Esophagus (tissue), 2 donors: ENCODE measurements around the gene UGCG. TPM values are rescaled to one million over a fixed set of nuclear protein-coding genes. Genes with fewer than 3 reads are reported as not detected.

ENCODE experiments used
- H3K27ac ChIP-seq, 2 donors: one replicate each; pipeline ENCODE4 v1.5.1; 2013; ENCODE audit warnings: low read depth in 2 of 2, mild to moderate bottlenecking in 2 of 2, inconsistent platforms in 1 of 2, low read length in 1 of 2, moderate library complexity in 1 of 2
- H3K27me3 ChIP-seq, 2 donors: one replicate each; pipeline ENCODE4 v1.6.1; 2013; ENCODE audit warnings: low read length in 2 of 2, control low read depth in 1 of 2, mild to moderate bottlenecking in 1 of 2; ENCODE audit not compliant: insufficient read depth in 2 of 2, control insufficient read depth in 1 of 2
- H3K36me3 ChIP-seq, 2 donors: one replicate each; pipeline ENCODE4 v1.6.1; 2013; ENCODE audit warnings: low read length in 1 of 2; ENCODE audit not compliant: control insufficient read depth in 2 of 2, insufficient read depth in 2 of 2
- H3K4me1 ChIP-seq, 2 donors: one replicate each; pipeline ENCODE4 v1.6.1; 2013; ENCODE audit warnings: low read length in 1 of 2; ENCODE audit not compliant: control insufficient read depth in 2 of 2, insufficient read depth in 2 of 2
- H3K4me3 ChIP-seq, 2 donors: one replicate each; pipeline ENCODE4 v1.5.1; 2013; ENCODE audit warnings: low read length in 2 of 2, mild to moderate bottlenecking in 2 of 2, low read depth in 1 of 2, moderate library complexity in 1 of 2
- H3K9me3 ChIP-seq, 2 donors: one replicate each; pipeline ENCODE4 v1.6.1; 2013; ENCODE audit warnings: mild to moderate bottlenecking in 2 of 2, low read depth in 1 of 2, low read length in 1 of 2, moderate library complexity in 1 of 2; ENCODE audit not compliant: control insufficient read depth in 2 of 2, insufficient read depth in 1 of 2
- WGBS, 2 donors: extraction: QIAGEN DNeasy Blood & Tissue Kit; methylation state at CpG; one replicate each; pipeline ENCODE4 v1.1.7; 2013; 5-methylcytosine and 5-hydroxymethylcytosine counted together
- polyA plus RNA-seq, 2 donors: library from polyadenylated mRNA; stranded (reverse); fragments of 200-250 nt; gene quantifications; one replicate each; pipeline ENCODE4 v1.2.3, GENCODE V29; 2013
- donor health status: healthy with polysubstance abuse.
- donor health status: Bipolar disorder and iron deficiency.

The UGCG gene
- polyA plus RNA-seq, 2 donors: 26.7 to 37.7 TPM

DNA sequence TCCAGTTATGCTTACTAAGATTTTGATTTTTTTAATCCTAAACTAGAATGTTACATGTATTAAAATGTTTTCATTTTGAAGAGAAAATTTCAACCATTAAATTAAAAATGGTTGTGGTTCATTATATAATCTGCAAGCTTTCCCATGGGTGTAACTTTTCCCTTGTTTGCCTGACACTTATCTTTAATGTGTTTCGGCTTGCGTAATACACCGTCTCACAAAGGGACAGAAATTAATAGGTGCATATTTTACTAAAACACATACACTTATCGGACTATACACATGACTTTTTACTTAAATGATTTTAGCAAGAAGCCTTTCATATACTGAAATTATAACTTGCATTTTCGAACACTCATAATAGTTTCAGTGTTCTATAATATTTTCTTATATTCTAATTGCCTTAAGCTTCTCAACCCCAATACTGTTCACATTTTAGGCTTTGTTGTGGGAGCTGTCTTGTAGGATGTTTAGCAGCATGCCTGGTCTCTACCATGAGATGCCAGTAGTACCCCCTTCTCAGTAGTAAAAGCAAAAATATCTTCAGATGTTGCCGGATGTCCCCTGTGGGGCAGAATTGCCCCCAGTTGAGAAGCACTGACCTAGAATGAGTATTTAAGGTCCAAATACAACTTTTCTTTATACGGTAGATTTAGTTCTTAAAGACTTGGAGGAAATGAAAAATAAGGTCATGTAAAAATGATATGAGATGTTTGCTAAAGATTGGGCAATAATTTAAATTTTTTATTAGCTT is 28.6 kb downstream of the UGCG start:
- H3K4me1 ChIP-seq: peaks cover 0 to 3% of the 10 kb centered on the region in 2 donors
- no peaks in the 10 kb centered on the region for H3K9me3 ChIP-seq
- H3K27ac ChIP-seq: no peak overlapping the region
- H3K36me3 ChIP-seq: no peaks in the 10 kb centered on the region
- H3K27me3 ChIP-seq: no peaks in the 10 kb centered on the region
- 69 to 87% methylated on average over 7 of the region's 7 CpGs for WGBS, 2 donors
- no peak overlapping the region for H3K4me3 ChIP-seq

DNA sequence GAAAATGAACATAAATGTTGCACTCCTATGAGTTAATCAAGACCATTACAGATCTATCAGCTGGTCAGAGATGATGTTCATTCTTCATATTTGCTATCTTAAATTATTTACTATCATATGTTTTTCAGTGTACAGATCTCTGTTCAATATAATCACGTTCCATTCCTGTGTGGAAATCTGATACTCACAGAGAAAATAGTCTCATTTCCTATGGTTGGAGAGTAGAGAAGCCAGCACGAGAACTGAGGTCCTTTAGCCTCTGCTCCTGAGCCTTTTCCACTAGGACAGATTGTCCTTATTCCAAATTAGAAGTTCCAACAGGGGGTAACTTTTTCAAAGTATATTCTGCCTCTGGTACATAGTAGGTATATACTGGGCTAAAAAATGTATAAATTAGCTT is 29.2 kb downstream of the UGCG start:
- Histone ChIP-seq H3K36me3 (no peaks in the 10 kb centered on the region), H3K4me3 (no peak overlapping the region), H3K27me3 (no peaks in the 10 kb centered on the region), H3K27ac (no peak overlapping the region), H3K4me1 (peaks cover 0 to 3% of the 10 kb centered on the region in 2 donors), H3K9me3 (no peaks in the 10 kb centered on the region)
- WGBS, 2 donors: 62 to 66% methylated on average over 2 of the region's 2 CpGs

DNA sequence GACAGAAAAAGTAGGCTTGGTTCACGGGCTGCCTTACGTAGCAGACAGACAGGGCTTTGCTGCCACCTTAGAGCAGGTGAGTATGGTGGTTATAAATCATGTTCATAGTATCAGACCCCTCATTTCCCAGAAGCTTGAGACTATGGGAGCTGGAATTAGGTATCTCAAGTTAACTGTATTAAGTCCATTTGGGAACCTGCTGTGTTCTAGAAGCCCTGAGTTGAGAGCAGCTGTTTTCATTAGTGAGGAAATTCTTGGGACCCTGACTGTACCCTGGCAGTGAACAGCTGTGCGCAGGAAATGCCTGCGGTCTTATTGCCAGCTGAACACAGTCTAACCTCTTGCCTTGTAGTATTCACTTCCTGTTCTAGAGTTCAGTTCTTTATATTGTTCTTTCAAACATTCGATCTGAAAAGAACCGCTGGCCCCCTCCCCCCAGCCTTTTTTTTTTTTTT is 29.8 kb downstream of the UGCG start:
- Histone ChIP-seq H3K4me3 (no peak overlapping the region), H3K9me3 (no peaks in the 10 kb centered on the region), H3K4me1 (peaks cover 0 to 3% of the 10 kb centered on the region in 2 donors), H3K27me3 (no peaks in the 10 kb centered on the region), H3K27ac (peak overlapping the region; percentile 9 to 17), H3K36me3 (peaks cover 0 to 2% of the 10 kb centered on the region in 2 donors)
- 69 to 71% methylated on average over 6 of the region's 6 CpGs for WGBS, 2 donors

DNA sequence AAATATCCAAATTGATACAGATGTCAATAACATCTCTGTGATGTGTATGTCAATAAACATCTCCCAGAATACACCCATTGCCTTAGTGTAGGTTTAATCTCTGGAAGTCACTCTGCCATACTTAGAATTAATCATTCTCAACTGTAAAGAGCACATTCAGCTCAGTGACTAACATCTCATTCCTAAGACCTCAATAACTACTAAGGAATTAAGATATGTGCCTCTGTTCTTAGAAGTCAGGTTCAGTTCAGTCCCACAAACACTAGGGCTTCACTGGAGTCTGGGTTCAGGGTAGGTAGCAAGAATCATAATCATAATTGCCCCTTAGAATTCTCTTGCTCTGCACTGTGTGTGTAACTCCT is 31.7 kb downstream of the UGCG start:
- H3K4me1 ChIP-seq: no peaks in the 10 kb centered on the region
- no peak overlapping the region for H3K4me3 ChIP-seq
- no peak overlapping the region for H3K27ac ChIP-seq
- H3K36me3 ChIP-seq: peaks cover 3 to 4% of the 10 kb centered on the region in 2 donors
- H3K9me3 ChIP-seq: no peaks in the 10 kb centered on the region
- no peaks in the 10 kb centered on the region for H3K27me3 ChIP-seq

DNA sequence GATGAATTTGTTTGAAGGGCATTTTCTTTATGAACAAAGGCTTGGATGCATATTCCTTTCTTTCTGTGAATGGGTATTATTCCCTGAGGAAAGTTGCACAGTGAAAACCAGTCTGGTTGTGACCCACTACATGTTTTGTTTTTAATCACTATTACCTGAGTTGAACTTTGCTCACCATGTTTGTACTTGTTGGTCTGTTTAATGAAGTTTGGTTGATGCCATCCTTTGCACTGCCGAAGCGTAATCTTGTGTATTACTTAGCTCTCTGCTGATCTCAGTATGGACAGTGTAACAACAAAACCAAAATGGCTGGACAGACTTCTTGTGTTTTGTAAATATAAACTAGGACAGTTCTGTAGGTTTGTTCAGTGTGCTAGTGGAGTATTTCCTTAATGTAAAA is 38.1 kb downstream of the UGCG start:
- Histone ChIP-seq H3K4me3 (no peak overlapping the region), H3K27me3 (no peaks in the 10 kb centered on the region), H3K4me1 (peaks cover 3 to 4% of the 10 kb centered on the region in 2 donors), H3K36me3 (peaks cover 3 to 8% of the 10 kb centered on the region in 2 donors), H3K27ac (no peak overlapping the region), H3K9me3 (no peaks in the 10 kb centered on the region)
- 46 to 62% methylated on average over 2 of the region's 2 CpGs for WGBS, 2 donors

DNA sequence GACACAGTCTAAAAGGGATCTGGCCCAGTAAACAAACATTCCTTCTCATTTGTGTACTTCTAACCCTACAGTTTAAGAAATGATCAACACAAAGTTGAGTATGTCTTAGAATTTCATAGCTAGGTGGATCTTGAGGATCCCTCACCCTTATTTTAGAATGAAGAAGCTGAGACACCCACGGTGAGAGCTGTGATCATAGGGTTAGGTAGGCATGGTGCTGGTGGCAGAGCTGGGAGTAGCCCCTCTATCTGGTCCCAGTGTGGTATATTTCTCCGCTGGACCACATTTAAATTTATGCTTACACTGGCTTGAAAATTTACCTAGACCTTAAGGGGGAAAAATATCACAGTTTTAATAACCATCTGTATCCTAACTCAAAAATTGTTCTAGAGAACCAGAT is 39.8 kb downstream of the UGCG start:
- Histone ChIP-seq H3K4me3 (no peak overlapping the region), H3K36me3 (peaks cover 3 to 7% of the 10 kb centered on the region in 2 donors), H3K9me3 (no peaks in the 10 kb centered on the region), H3K27ac (no peak overlapping the region), H3K4me1 (peaks cover 3 to 4% of the 10 kb centered on the region in 2 donors), H3K27me3 (no peaks in the 10 kb centered on the region)
- 96 to 98% methylated on average over 2 of the region's 2 CpGs for WGBS, 2 donors

DNA sequence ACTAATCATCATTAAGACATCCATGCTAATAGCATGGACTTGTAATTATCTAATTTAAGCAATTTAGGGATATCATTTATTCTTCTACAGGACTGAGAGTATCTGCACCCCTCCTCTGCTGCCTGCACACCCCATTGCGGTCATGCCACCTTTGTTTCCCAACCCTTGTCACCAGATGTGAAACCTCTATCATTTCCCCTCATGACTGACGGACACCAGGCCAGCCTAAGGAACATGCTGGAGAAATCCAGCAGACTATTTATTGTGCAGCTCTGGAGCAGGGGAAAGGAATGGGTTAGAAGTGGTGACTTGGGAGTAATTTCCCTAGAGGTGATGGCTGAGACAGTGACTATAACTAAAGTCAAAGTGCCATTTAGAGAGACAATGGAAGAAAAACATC is 40.7 kb downstream of the UGCG start:
- peaks cover 0 to 4% of the 10 kb centered on the region in 2 donors for H3K36me3 ChIP-seq
- no peaks in the 10 kb centered on the region for H3K9me3 ChIP-seq
- H3K4me3 ChIP-seq: no peak overlapping the region
- no peaks in the 10 kb centered on the region for H3K27me3 ChIP-seq
- peaks cover 3 to 4% of the 10 kb centered on the region in 2 donors for H3K4me1 ChIP-seq
- 88 to 90% methylated on average over 2 of the region's 2 CpGs for WGBS, 2 donors
- peak overlapping the region in 1 of 2 donors; percentile 65 for H3K27ac ChIP-seq

DNA sequence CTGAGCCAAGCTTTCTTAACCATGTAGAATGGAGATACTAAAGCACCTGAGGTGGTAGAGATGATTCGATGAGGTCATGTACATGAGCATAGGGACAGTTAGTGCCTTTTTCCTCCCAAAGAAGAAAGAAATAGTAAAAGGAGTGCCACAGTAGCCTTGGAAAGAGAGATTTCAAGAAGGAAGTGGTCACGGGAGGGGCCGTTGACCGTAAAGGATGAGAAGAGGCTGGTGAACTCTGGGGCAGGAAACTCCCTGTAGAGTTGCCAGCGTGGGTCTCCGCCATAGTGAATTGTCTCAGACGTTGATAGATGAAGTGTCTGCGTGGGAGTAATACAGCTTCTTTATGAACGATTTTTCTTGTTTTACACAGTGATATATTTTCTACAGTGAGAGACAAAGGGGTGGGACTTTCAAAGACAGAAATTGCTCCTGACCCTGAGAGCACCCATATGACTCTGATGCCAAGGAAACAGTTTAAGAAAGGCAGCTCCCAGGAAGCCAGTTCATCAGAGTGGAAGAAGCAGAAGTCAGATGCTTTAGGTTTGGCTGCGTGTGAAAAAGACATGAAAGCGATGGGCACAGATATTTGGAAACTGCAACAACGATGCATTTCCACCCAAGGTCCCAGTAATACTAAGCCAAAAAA is 41.3 kb downstream of the UGCG start:
- Histone ChIP-seq H3K4me1 (peaks cover 3 to 4% of the 10 kb centered on the region in 2 donors), H3K4me3 (no peak overlapping the region), H3K36me3 (peaks cover 0 to 4% of the 10 kb centered on the region in 2 donors), H3K9me3 (no peaks in the 10 kb centered on the region), H3K27me3 (no peaks in the 10 kb centered on the region), H3K27ac (peak overlapping the region; percentile 50 to 65)
- 20 to 38% methylated on average over 12 of the region's 12 CpGs for WGBS, 2 donors

DNA sequence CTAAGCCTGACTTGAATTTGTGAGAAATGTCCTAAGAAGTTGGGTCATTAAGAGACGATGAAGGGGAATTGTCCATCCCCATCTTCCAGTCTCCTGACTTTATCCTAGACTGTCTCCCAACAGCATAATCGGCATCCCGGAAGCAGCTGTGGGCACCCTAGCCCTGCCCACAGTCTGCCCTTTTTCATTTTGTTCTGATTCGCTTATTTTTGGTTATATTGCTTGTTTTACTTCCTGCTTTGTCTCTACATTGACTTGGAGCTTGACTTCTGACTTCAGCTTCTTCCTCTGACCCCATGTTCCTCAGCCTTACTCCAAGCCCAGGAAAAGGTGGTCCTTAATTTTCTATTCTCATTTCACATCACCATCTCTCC is 41.8 kb downstream of the UGCG start:
- WGBS, 2 donors: 79 to 81% methylated on average over 4 of the region's 4 CpGs
- Histone ChIP-seq H3K36me3 (peaks cover 0 to 4% of the 10 kb centered on the region in 2 donors), H3K4me3 (no peak overlapping the region), H3K27me3 (no peaks in the 10 kb centered on the region), H3K4me1 (peaks cover 3 to 4% of the 10 kb centered on the region in 2 donors), H3K9me3 (no peaks in the 10 kb centered on the region), H3K27ac (peak overlapping the region; percentile 45 to 50)

DNA sequence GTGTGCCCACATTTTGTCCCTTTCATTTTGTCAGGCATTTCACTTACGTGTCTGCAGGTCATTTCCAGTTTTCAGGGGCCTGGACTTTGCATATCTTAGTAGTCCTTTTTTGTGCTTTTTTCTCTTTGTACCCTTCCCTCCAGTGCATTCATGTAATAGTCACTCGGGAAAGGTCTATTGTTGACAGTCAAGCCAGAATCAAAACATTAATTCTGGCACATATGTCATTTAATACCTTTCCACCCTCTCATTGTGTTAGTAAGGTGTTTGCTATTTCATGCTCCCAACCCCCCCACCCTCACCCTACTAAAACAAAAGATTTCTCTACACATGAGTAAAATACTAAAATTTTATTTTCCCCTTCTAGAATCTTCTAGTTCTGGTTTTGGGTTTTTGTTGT is 42.7 kb downstream of the UGCG start:
- Histone ChIP-seq H3K9me3 (no peaks in the 10 kb centered on the region), H3K36me3 (peaks cover 0 to 4% of the 10 kb centered on the region in 2 donors), H3K4me3 (no peak overlapping the region), H3K27ac (no peak overlapping the region), H3K4me1 (peaks cover 3 to 4% of the 10 kb centered on the region in 2 donors), H3K27me3 (no peaks in the 10 kb centered on the region)
- WGBS, 2 donors: 81 to 87% methylated on average over 2 of the region's 2 CpGs
